Astrocyte of the spinal cord (primary cell): ENCODE results near the gene E2F6.

Source experiments
- DNase-seq: peaks from one replicate; pipeline ENCODE4 v3.0.0; 2011; ENCODE audit warnings: low read depth, low spot score
- H3K4me3 ChIP-seq: 2 replicates; pipeline ENCODE4 v1.5.1; 2011; ENCODE audit warnings: low read depth, mild to moderate bottlenecking, low read length, moderate library complexity
- in situ Hi-C: cut with HindIII; loops from 2 replicates; pipeline ENCODE4 v1.10.0; 2017; ENCODE audit warnings: low sequenced_read_pairs
- TF ChIP-seq, protein P1 (sequence below): IDR thresholded peaks from 2 replicates; pipeline ENCODE4 v1.5.1; 2012; ENCODE audit warnings: low read depth, mild to moderate bottlenecking, low read length, inconsistent platforms

The E2F6 gene

DNA sequence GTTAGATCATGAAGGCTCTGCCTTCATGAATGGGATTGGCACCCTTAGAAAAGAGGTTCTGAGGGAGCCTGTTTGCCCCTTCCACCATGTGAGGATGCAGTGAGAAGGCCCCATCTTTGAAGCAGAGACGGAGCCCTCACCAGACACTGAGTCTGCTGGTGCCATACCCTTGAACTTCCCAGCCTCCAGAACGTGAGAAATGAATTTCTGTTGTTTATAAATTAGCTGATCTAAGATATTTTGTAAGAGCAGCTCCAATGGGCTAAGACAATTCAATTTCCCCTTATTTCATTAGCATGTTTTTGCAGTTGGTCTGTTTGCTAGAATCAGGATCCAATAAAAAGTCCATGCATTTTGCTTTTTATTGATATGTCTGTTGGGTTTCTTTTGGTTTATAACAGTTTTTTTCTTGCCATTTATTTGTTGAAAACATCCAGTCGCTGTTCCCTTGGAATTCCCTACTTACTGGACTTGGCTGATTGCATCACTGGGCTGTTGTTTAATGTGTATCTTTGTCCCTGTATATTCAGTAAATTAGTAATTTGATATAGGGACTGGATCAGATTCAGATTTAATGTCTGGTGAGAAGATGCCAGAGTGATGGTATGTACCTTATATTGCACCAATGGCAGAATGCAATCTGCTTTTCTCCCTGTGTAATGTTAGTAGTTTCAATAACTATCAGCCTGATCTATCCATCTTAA is 43.8 kb upstream of the E2F6 start:
- in situ Hi-C loops, result no loop called here
- DNase-seq, result no peak
- no peak overlapping the region for H3K4me3 ChIP-seq
- TF ChIP-seq, protein P1, sequence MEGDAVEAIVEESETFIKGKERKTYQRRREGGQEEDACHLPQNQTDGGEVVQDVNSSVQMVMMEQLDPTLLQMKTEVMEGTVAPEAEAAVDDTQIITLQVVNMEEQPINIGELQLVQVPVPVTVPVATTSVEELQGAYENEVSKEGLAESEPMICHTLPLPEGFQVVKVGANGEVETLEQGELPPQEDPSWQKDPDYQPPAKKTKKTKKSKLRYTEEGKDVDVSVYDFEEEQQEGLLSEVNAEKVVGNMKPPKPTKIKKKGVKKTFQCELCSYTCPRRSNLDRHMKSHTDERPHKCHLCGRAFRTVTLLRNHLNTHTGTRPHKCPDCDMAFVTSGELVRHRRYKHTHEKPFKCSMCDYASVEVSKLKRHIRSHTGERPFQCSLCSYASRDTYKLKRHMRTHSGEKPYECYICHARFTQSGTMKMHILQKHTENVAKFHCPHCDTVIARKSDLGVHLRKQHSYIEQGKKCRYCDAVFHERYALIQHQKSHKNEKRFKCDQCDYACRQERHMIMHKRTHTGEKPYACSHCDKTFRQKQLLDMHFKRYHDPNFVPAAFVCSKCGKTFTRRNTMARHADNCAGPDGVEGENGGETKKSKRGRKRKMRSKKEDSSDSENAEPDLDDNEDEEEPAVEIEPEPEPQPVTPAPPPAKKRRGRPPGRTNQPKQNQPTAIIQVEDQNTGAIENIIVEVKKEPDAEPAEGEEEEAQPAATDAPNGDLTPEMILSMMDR, result no peak

DNA sequence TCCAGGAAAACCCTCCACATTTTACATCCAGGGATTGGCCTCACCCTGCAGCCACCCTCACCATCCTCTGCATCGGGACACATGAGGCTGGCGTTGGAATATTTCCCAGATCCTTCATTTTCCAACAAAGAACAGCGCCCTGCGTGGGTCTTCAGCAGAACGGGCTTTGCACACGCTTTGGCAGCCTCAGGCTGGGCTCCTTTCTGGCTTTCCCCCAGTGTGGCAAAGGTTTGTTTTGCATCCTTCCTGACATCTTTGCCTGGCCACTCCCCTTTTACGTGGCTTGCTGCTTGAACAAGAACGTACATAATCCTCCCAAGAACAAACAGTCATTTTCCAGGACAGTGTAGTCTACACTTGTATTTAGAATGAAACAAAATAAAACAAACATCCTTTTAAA is 42.3 kb upstream of the E2F6 start:
- TF ChIP-seq, protein P1, result no peak
- no peak overlapping the region for H3K4me3 ChIP-seq
- in situ Hi-C loops, result no loop called here
- no peak for DNase-seq

DNA sequence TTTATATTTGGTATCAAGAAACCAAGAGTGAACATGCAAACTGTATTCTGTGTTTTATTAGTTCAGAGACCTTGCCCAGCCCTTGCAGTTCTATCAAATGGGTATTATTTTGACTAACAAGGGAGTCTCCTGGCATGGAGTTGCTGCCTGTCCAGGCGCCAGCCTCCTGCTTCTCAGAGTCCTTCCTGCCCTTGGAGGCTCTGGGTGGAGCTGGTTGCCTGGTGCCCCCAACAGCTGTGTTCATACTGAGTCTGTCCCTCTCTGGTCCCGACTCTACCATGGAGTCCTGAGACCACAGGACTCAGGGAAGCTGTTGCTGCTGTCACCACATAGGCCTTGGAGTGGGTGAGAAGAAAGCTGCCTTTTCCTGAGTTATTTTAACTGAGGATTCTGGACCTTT is 41.6 kb upstream of the E2F6 start:
- TF ChIP-seq, protein P1, result no peak
- in situ Hi-C loops, result no loop called here
- no peak for DNase-seq
- H3K4me3 ChIP-seq, result no peak overlapping the region

DNA sequence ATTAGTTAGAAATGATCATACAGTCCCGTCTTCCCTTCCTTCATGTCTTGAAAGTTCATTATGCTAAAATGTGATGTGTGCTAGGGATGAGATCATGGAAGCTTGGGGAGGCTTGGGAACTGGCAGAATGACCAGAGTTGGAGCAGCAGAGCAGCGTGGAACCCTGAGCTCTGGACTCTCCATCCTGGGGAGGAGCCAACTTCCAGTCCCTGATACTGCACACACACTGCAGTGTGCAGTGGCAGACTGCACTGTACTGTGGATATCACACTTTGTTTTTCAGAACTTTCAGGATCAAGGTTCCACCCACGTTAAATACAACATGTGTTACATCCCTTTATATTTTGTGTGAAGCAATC is 40.6 kb upstream of the E2F6 start:
- in situ Hi-C loops, result no loop called here

DNA sequence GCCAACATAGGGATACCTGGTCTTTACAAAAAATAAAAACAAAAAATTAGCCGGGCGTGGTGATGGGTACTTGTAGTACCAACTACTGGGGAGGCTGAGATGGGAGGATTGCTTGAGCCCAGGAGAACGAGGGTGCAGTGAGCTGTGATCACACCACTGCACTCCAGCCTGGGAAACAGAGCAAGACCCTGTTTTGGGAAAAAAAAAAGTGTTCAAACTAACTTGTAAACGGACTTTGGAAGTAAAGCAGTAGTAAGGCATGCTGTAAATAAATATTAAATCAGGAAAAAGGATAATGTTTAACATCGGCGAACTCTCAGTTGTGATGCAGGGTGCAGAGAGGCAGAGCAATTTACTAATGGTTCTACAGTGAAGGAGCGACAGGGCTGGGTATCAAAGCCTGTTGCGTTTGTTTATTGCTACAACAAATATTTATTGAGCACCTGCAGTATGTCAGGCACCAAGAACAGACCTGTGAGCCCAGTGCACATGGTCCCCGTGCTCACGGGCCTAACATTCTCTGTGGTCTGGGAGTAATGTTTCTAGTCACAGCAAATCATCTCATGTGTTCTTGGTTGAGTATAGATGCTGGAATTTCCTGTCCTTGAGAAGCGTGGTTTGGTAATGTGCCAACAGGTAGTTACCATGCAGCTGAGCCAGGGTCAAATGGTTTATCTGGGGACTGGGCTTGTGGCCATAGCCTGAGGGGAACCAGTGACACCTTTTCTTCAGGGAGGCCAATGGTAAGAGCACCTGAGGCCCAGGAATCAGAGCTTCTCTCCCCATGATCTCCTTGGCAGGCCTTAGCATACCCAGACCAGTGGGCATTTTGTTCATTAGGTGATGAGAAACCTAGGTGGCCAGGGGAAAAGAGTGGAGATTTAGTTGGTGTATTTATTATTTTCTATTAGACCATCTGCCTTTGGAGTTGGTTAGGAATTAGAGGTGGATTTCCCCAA is 40.0 kb upstream of the E2F6 start:
- no peak overlapping the region for H3K4me3 ChIP-seq
- TF ChIP-seq, protein P1, result no peak
- DNase-seq, result no peak
- in situ Hi-C loops, result no loop called here

More for the DNA sequence above, 40.6 kb upstream of the E2F6 start:
- TF ChIP-seq, protein P1, result no peak
- DNase-seq, result no peak
- no peak overlapping the region for H3K4me3 ChIP-seq

DNA sequence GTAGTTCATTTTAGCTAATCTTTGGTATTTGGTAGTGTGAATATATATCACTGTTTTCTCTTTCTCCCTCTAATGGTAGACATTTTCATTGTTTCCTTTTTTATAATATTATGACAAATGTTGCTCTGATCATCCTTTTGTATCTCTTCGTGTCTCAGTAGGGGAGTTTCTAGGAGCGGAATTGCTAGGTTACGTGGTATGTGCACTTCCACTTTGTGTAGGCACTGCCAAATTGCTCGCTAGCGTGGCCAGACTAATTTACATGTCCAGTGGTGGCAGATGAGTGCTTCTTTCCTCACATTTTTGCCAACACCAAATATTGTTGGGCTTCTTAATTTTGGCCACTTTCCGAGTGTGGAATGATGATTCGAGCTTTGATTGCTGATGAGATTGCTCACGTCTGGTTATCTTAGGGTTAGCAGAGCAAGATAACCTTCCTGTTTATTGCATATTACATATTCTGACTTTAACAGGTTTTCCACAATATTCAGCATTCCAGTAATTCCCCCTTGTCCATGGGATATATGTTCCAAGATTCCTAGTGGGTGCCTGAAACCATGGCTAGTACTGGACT is 37.5 kb upstream of the E2F6 start:
- no peak overlapping the region for H3K4me3 ChIP-seq
- no peak for DNase-seq
- in situ Hi-C loops, result no loop called here
- TF ChIP-seq, protein P1, result no peak
